ENCODE data around the gene OR13C5.
A peak's percentile ranks its signal among the peaks of the same experiment; 100 is the strongest.
"Not testable (repeated sequence)": the region's sequence is repeated elsewhere in the genome, so short reads cannot be mapped to it uniquely, and the experiment has no call there.

Gene OR13C5

GRCh38 chr9:104606152-104606551 lies 6.9 kb upstream of the OR13C5 start:
- DNase-seq (ENCODE audit: low read depth in 2 of 2) = peak in 1 of 2 donors; percentile 13

GRCh38 chr9:104605527-104605926 lies 6.3 kb upstream of the OR13C5 start, which contains the start of gene OR13C2:
Gene OR13C2 (minus strand): TSS chr9:104605627. CDS start chr9:104605627, 0 bp downstream.
- not testable (repeated sequence) for DNase-seq (ENCODE audit: low read depth in 2 of 2)

More at GRCh38 chr9:104606152-104606551, 6.9 kb upstream of the OR13C5 start:
- TF ChIP-seq CTCF (IDR thresholded peaks at IDR 0.05; ENCODE audit: low read depth, low read length) = no peak
- no peak overlapping the region for H3K4me3 ChIP-seq (replicated peaks in 1 of 2; ENCODE audit: low read depth in 2 of 2, low read length in 2 of 2)

GRCh38 chr9:104604801-104605200 lies 5.6 kb upstream of the OR13C5 start:
- H3K4me3 ChIP-seq (replicated peaks in 1 of 2; ENCODE audit: low read depth in 2 of 2, low read length in 2 of 2) = no peak overlapping the region
- no peak for DNase-seq (ENCODE audit: low read depth in 2 of 2)
- no peak for TF ChIP-seq CTCF (IDR thresholded peaks at IDR 0.05; ENCODE audit: low read depth, low read length)

More at GRCh38 chr9:104605527-104605926, 6.3 kb upstream of the OR13C5 start, which contains the start of gene OR13C2:
- not testable (repeated sequence) for H3K4me3 ChIP-seq (replicated peaks in 1 of 2; ENCODE audit: low read depth in 2 of 2, low read length in 2 of 2)

- H3K4me3 ChIP-seq (replicated peaks in 1 of 2; ENCODE audit: low read depth in 2 of 2, low read length in 2 of 2); DNase-seq (ENCODE audit: low read depth in 2 of 2): not testable (repeated sequence)
Measured at GRCh38 chr9:104598749-104599148, 464 bp downstream of the OR13C5 start.

GRCh38 chr9:104589626-104590025 lies 9.6 kb downstream of the OR13C5 start:
- no peak for TF ChIP-seq CTCF (IDR thresholded peaks at IDR 0.05; ENCODE audit: low read depth, low read length)
- DNase-seq (ENCODE audit: low read depth in 2 of 2) = no peak
- H3K4me3 ChIP-seq (replicated peaks in 1 of 2; ENCODE audit: low read depth in 2 of 2, low read length in 2 of 2) = no peak overlapping the region

GRCh38 chr9:104586496-104587180 lies 12.6 kb downstream of the OR13C5 start:
- no peak for TF ChIP-seq CTCF (IDR thresholded peaks at IDR 0.05; ENCODE audit: low read depth, low read length)
- no peak overlapping the region for H3K4me3 ChIP-seq (replicated peaks in 1 of 2; ENCODE audit: low read depth in 2 of 2, low read length in 2 of 2)
- peak; percentile 20 to 54 for DNase-seq (ENCODE audit: low read depth in 2 of 2)

- H3K4me3 ChIP-seq (replicated peaks in 1 of 2; ENCODE audit: low read depth in 2 of 2, low read length in 2 of 2) = no peak overlapping the region
- no peak for DNase-seq (ENCODE audit: low read depth in 2 of 2)
- TF ChIP-seq CTCF (IDR thresholded peaks at IDR 0.05; ENCODE audit: low read depth, low read length) = no peak
Measured at GRCh38 chr9:104580562-104580961, 18.7 kb downstream of the OR13C5 start.

GRCh38 chr9:104577263-104577662 lies 21.9 kb downstream of the OR13C5 start:
- DNase-seq (ENCODE audit: low read depth in 2 of 2) = no peak
- no peak for TF ChIP-seq CTCF (IDR thresholded peaks at IDR 0.05; ENCODE audit: low read depth, low read length)
- H3K4me3 ChIP-seq (replicated peaks in 1 of 2; ENCODE audit: low read depth in 2 of 2, low read length in 2 of 2) = no peak overlapping the region
